ENCODE results near the gene CCDC187. TPM values are rescaled to one million over a fixed set of nuclear protein-coding genes. Genes with fewer than 3 reads are reported as not detected.

CCDC187 gene
- total RNA-seq, 2 donors from 2014 or later, result not detected

DNA sequence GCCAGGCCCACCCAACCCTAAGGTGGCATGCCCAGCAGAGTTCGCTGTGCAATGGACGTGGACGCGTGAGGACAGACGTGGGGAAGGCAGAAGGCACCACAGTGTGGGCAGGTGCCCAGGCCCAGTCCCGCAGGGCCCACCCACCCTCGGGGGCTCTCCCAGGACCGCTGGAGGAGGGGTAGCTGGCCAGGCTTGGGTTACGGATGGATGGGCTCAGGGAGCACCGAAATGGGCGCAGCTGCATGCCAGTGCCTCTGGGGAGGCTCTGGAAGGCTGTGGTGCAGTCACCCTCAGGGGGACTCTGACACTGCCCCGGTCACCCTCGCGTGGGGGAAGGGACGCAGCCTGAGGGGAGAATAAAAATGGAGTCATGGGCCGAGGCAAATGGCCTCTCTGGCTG, 13.8 kb upstream of the CCDC187 start:
- DNase-seq (no peak), ATAC-seq (no peak)
- intact Hi-C loops (cut with DNase I), result no loop called here

- intact Hi-C loops (cut with DNase I), result no loop called here
- ATAC-seq, result peak in 1 of 2 donors; percentile 7
- no peak for DNase-seq
Observed at GRCh38 chr9:136316896-136317676, 13.2 kb upstream of the CCDC187 start.

DNA sequence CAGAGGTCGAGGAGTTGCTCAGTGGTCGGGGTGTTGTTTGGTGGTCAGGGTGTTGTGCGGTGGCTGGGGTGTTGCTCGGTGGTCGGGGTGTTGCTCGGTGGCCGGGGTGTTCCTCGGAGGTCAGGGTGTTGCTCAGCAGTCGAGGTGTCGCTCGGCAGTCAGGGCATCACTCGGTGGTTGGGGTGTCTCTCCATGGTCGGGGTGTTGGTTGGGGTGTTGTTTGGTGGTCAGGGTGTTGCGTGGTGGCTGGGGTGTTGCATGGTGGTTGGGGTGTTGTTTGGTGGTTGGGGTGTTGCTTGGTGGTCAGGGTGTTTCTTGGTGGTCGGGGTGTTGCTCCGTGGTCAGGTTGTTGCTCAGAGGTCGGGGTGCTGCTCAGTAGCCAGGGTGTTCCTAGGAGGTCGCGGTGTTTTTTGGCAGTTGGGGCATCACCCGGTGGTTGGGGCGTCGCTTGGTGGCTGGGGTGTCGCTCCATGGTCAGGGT, 12.4 kb upstream of the CCDC187 start:
- no peak for ATAC-seq
- intact Hi-C loops (cut with DNase I), result no loop called here
- DNase-seq, result no peak

GRCh38 chr9:136314944-136315343, 11.1 kb upstream of the CCDC187 start:
- ATAC-seq, result no peak
- intact Hi-C loops (cut with DNase I), result loop anchor here in 1 of 2 donors (5.0 kb wide), 1 partner anchor 87 kb away; the partner anchor contains the start of gene SNAPC4
- DNase-seq, result no peak

- intact Hi-C loops (cut with DNase I), result loop anchor here in 1 of 2 donors (5.0 kb wide), 1 partner anchor 88 kb away; the partner anchor contains the start of gene SNAPC4
- DNase-seq (no peak), ATAC-seq (no peak)
Observed at GRCh38 chr9:136314056-136314416, 10.1 kb upstream of the CCDC187 start.

DNA sequence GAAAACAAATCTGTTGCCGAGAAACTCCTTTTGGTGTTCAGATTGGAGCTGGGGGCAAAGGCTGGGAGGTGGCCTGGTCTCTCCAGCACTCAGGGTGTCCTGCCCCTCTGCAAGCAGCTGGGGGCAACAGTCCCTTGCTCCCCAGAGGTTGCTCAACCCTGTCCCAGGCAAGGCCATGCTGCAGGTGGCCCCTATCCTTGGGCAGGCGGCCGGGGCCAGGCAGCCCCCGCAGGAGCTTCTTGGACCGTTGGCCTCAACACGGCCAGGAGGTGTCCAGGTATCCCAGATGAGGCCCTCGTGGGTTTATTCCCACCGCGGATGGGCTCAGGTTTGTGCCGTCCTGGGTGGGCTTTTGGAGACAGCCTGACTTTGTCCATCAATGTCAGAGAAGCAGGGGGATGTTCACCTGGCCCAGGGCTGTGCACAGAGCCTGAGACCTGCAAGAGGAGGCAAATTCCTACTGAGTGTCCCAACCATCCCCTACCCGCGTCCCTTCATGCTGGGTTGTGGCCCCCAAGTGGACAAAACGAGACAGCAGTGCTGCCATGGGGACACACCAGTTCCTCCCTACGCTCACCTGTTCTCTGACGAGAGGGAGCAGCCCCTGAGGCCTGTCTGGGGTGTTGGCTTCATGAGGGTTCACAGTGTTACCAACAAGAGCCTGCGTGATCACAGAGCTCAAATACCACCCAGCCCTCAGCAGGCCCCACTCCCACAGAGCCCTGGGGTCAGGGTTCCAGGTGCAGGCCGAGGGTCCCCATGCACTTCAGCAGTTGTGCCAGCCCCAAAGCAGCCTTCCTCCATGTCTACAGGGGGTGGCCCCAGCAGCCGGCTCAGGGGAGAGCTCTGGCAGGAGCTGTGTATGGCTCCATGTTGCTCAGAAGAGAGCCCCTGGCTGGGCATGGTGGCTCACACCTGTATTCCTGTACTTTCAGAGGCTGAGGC, 9.5 kb upstream of the CCDC187 start:
- DNase-seq (no peak), ATAC-seq (no peak)

DNA sequence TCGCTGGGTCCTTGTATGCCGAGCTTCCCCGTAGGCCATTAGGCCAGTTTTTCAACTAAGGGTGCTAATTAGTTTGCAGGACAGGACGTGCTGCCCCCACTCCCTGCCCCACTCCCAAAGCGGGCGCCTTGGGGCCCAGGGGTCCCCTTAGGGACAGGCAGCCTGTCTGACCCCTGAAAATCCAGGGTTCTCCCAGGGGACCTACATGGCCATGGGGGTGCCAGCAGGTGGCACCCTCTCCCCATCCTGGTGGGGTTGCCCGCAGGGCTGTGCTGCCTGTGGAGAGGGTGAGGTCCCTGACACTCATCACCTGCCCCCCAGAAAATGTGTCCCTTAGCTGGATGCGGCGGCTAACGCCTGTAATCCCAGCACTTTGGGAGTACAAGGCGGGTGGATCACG, 8.5 kb upstream of the CCDC187 start:
- peak; percentile 72 to 81 for ATAC-seq
- intact Hi-C loops (cut with DNase I), result loop anchor here in 1 of 2 donors (5.0 kb wide), 1 partner anchor 90 kb away; the partner anchor contains the start of gene SNAPC4
- no peak for DNase-seq

More for the DNA sequence above, 9.5 kb upstream of the CCDC187 start:
- intact Hi-C loops (cut with DNase I), result loop anchor here in 1 of 2 donors (5.0 kb wide), 1 partner anchor 89 kb away; the partner anchor contains the start of gene SNAPC4

DNA sequence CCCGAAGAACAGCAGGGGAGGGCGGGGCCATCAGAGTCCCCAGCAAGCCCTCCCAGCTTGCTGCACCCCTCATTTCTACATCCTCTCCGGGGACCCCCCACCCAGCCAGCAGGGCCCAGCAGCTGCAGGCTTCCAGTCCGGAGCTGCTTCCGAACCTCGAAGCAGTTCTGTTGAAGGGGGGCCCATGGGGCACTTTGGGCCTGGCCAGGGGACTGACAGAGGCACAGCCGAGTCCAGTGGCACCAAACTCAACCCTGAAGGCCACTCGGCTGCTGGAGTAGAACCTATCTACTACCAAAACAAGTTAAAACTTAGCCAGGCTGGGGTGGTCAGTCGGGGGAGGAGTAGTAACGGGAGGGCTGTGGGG, 8.1 kb upstream of the CCDC187 start:
- intact Hi-C loops (cut with DNase I), result loop anchor here in 1 of 2 donors (5.0 kb wide), 1 partner anchor 90 kb away; the partner anchor contains the start of gene SNAPC4

GRCh38 chr9:136311051-136312008, 7.4 kb upstream of the CCDC187 start:
- intact Hi-C loops (cut with DNase I), result loop anchor here in 1 of 2 donors (5.0 kb wide), 1 partner anchor 91 kb away; the partner anchor contains the start of gene SNAPC4
- DNase-seq (no peak), ATAC-seq (peak in 1 of 2 donors; percentile 9)

More for the DNA sequence above, 8.1 kb upstream of the CCDC187 start:
- DNase-seq (no peak), ATAC-seq (no peak)

DNA sequence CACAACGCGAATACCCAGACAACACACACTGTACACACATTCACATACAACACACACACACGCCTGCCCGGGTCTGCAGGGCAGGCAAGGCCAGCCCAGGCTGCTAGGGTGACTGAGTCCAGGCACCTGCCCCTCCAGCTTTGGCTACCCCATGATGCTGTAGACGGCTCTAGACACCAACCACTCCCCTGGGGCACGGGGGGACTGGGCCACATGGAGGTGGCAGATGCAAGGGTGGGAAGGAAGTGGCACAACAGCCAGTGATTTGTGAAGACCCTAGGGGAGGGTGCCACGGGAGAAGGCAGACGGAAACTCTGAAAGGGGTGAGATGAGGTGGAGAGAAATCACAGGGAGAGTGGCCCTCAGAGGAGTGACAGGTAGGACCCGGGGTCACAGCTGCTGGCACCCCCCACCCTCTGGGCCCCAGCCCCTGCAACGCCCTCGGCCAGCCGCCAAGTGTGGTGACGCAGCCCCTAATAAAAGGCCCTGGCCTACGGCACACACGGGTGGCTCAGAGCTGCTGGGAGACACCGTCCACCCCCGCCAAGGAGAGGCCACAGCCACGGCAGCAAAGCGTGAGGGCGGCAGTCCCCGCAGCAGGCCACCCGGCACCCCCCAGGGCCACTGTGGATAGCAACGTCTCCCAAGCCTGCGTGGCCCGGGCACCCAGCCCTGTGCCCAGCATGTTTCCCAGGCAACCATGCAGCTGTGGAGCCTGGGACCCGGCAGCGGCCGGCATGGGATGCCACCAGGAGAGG, 6.6 kb upstream of the CCDC187 start:
- DNase-seq (no peak), ATAC-seq (no peak)
- intact Hi-C loops (cut with DNase I), result loop anchor here in 1 of 2 donors (5.0 kb wide), 1 partner anchor 92 kb away; the partner anchor contains the start of gene SNAPC4

- DNase-seq (no peak), ATAC-seq (no peak)
- intact Hi-C loops (cut with DNase I), result loop anchor here in 1 of 2 donors (5.0 kb wide), 1 partner anchor 92 kb away; the partner anchor contains the start of gene SNAPC4
Observed at GRCh38 chr9:136309806-136310220, 5.9 kb upstream of the CCDC187 start.

GRCh38 chr9:136309101-136309801, 5.4 kb upstream of the CCDC187 start:
- ATAC-seq (no peak), DNase-seq (no peak)
- intact Hi-C loops (cut with DNase I), result no loop called here

DNA sequence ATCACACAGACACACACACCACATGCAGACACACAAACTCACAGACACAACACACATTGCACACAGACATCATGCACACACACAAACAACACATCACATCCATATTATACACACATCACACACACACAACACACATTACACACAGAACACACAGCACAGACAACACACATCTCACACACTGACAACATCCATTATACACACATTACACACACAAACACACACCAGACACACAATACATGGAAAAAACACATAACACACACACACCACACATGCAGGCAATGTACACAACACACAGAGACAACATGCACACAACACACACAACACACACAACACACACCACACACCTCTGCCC, 4.8 kb upstream of the CCDC187 start:
- intact Hi-C loops (cut with DNase I), result no loop called here
- DNase-seq (no peak), ATAC-seq (no peak)

- intact Hi-C loops (cut with DNase I), result no loop called here
- ATAC-seq, result no peak
- DNase-seq, result no peak
Observed at GRCh38 chr9:136308006-136308701, 4.3 kb upstream of the CCDC187 start.

GRCh38 chr9:136307215-136307750, 3.4 kb upstream of the CCDC187 start:
- no peak for ATAC-seq
- intact Hi-C loops (cut with DNase I), result no loop called here
- no peak for DNase-seq

All from left cardiac atrium (tissue), 4 donors.